ENCODE results near the gene DLG2.
"Not testable (repeated sequence)": the region's sequence is repeated elsewhere in the genome, so short reads cannot be mapped to it uniquely, and the experiment has no call there.

DLG2 gene

GRCh38 chr11:85634747-85635146, 7.6 kb upstream of the DLG2 start:
- no peak for DNase-seq

GRCh38 chr11:85628771-85629341, 1.7 kb upstream of the DLG2 start:
- DNase-seq, result no peak

GRCh38 chr11:85627998-85628770, 1.0 kb upstream of the DLG2 start, which contains the start of gene TMEM126B:
Gene TMEM126B, plus strand, starts transcription at chr11:85628593. Its CDS starts 15 bp downstream, at chr11:85628608.
- peak; percentile 99 for DNase-seq

- peak; percentile 9 for DNase-seq
These were observed 648 bp downstream of the DLG2 start for GRCh38 chr11:85626496-85626895.

- no peak for DNase-seq
These were observed 6.9 kb downstream of the DLG2 start for GRCh38 chr11:85620256-85620655.

GRCh38 chr11:85619499-85619898, 7.6 kb downstream of the DLG2 start:
- no peak for DNase-seq

- not testable (repeated sequence) for DNase-seq
These were observed 15.5 kb downstream of the DLG2 start for GRCh38 chr11:85611643-85612042.

GRCh38 chr11:85609286-85609685, 17.9 kb downstream of the DLG2 start:
- DNase-seq, result not testable (repeated sequence)

GRCh38 chr11:85608621-85609020, 18.5 kb downstream of the DLG2 start:
- not testable (repeated sequence) for DNase-seq

GRCh38 chr11:85606237-85606636, 20.9 kb downstream of the DLG2 start:
- DNase-seq, result not testable (repeated sequence)

GRCh38 chr11:85603220-85603619, 23.9 kb downstream of the DLG2 start:
- no peak for DNase-seq

- DNase-seq, result no peak
These were observed 24.5 kb downstream of the DLG2 start for GRCh38 chr11:85602526-85603213.

GRCh38 chr11:85599083-85599482, 28.1 kb downstream of the DLG2 start:
- DNase-seq, result no peak

GRCh38 chr11:85596886-85597285, 30.3 kb downstream of the DLG2 start:
- DNase-seq, result no peak

- peak; percentile 44 for DNase-seq
These were observed 31.8 kb downstream of the DLG2 start for GRCh38 chr11:85595285-85595884.

- DNase-seq, result peak; percentile 35
These were observed 36.2 kb downstream of the DLG2 start for GRCh38 chr11:85590848-85591483.

GRCh38 chr11:85589373-85589772, 37.8 kb downstream of the DLG2 start:
- no peak for DNase-seq

- DNase-seq, result no peak
These were observed 45.0 kb downstream of the DLG2 start for GRCh38 chr11:85582111-85582510.

- no peak for DNase-seq
These were observed 51.8 kb downstream of the DLG2 start for GRCh38 chr11:85575388-85575787.

- no peak for DNase-seq
These were observed 55.1 kb downstream of the DLG2 start for GRCh38 chr11:85572056-85572455.

- DNase-seq, result no peak
These were observed 57.6 kb downstream of the DLG2 start for GRCh38 chr11:85569525-85569924.

- DNase-seq, result no peak
These were observed 68.7 kb downstream of the DLG2 start for GRCh38 chr11:85558411-85558810.

GRCh38 chr11:85551881-85552280, 75.3 kb downstream of the DLG2 start:
- no peak for DNase-seq

Measured in NCI-H774 (cell line).